HT1080 (cell line): Measurements from ENCODE around the gene B4GALT3. TPM values are rescaled to one million over a fixed set of nuclear protein-coding genes. Genes with fewer than 3 reads are reported as not detected.

ENCODE experiments used
- DNase-seq: peaks from one replicate; pipeline ENCODE4 v3.0.0-alpha.2; 2015; ENCODE audit warnings: low read depth
- total RNA-seq: library from RNA; depleted of rRNA; stranded (reverse); fragments of >200 nt; shearing (Covaris generic); gene quantifications from 2 replicates; pipeline ENCODE4 v1.2.3, GENCODE V29; 2014

Gene B4GALT3
- total RNA-seq, 1 experiment from 2014 or later, result 89.1 TPM

DNA sequence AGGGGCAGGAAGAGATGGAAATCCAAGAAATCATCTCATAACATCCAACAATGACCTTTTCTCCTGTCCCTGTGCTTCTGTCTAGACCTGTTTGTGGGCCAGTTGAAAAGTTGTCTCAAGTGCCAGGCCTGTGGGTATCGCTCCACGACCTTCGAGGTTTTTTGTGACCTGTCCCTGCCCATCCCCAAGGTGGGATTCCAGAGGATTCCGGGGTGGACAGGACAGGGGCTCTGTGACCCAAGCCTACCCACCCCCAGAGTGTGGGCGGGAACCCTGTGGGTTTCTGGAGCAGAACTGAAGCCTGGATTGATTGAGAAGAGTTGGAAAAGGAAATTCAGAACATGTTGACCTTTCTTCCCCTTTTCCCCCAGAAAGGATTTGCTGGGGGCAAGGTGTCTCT lies 13.5 kb downstream of the B4GALT3 start:
- no peak for DNase-seq

DNA sequence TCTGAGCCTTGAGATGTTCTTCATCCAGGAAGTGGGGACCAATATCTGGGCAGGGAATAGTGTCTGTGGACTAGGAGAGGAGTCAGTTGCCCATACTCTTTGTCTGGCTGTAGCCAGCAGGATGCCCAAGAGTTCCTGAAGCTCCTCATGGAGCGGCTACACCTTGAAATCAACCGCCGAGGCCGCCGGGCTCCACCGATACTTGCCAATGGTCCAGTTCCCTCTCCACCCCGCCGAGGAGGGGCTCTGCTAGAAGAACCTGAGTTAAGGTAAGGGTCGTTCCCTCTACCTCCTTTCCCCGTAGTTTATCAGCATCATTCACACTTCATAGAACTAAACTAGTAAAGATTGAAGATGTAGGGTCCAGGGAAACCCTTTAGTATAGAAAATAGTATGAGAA lies 14.5 kb downstream of the B4GALT3 start:
- DNase-seq, result no peak

DNA sequence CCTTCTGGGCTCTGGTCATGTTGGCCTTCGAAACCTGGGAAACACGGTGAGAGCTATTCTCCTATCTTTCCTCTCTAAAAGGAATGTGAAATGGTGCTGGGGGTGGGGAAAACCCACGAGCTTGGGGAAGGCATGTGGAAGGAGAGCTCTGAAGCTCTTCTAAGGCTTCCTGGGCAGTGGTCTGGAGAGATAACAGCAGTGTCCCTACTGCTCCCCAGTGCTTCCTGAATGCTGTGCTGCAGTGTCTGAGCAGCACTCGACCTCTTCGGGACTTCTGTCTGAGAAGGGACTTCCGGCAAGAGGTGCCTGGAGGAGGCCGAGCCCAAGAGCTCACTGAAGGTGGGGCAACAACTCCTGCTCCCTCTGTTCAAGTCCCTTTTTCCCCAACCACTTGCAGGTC lies 15.3 kb downstream of the B4GALT3 start:
- DNase-seq, result no peak

DNA sequence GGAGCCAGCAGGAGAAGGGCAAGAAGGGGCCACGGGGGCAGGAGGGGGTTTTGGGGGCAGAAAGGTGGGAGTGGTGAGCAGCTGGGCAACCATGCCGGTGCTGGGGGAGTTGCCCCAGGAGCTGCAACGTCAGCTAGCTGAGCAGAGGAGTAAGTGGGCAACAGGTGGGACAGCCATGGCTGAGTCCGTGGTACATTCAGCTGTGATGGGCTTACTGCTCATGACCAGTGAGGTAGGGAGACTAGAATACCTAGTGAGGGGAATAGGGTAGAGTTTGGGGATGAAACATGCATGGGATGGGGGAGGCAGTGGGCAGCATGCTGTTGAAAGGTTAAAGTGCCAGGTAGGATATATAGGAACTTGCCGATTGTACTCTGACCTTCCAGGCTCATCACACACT lies 15.7 kb downstream of the B4GALT3 start:
- no peak for DNase-seq

DNA sequence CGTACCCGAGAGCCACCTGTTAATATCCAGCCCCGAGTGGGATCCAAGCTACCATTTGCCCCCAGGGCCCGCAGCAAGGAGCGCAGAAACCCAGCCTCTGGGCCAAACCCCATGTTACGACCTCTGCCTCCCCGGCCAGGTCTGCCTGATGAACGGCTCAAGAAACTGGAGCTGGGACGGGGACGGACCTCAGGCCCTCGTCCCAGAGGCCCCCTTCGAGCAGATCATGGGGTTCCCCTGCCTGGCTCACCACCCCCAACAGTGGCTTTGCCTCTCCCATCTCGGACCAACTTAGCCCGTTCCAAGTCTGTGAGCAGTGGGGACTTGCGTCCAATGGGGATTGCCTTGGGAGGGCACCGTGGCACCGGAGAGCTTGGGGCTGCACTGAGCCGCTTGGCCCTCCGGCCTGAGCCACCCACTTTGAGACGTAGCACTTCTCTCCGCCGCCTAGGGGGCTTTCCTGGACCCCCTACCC lies 16.6 kb downstream of the B4GALT3 start:
- DNase-seq, result no peak

DNA sequence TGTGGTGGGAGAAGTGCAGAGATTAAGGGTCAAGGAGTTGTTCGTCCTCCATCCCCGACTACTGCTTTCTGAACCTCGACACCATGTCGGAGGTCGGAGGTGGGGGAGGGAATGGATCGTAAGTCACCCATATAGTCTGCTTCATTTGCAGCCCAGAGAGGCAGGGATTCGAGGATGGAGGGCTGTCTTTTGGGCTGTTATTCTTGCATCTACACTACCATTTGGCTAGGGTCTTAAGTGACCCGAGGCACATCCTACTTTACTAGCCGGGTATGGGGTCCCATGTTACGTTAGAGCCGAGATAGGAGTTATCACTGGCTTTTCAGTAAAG lies 17.4 kb downstream of the B4GALT3 start:
- no peak for DNase-seq

DNA sequence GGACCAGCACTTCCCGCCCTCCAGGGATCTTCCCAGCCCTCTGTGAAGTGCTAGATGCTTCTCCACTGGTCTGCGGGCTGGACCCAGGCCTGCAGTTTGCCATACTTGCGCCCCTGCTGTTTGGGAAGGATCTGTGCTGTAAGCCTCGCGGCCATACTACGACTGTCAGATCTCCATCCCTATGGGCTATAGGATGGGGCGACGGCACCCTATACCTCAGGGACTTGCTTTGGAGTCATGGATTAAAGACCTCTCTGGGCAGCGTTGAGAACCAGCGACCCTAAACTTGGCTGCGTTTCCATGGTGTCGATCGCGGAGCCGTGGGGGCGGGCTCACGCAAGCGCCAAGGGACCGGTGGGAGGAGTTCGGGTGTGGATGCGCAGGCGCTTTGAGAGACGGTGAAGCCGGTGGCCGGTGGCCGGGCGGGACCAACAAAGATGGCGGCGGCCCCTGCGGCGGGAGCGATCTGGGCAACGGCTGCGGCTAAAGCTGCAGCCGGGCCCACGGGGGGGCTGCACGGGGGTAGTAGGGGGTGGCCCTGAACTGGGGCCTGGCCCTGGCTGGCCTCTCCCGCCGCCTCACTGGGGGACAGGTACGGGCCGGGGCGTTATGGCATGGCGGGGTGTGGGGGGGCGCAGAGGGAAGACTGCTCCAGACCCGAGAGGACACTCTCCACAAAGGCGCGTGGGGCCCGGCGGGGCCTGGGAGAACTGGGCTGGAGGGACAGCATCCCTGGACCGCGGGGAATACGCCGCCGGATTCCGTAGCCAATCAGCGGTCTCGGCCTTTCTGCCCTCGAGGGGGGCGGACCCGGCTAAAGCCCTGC lies 18.0 kb downstream of the B4GALT3 start, which contains the start of gene USP21:
USP21 (plus strand) TSS at position 414 of the 826 bp plus-strand sequence. CDS start 1,141 bp downstream, outside the sequence.
- DNase-seq, result peak; percentile 78

DNA sequence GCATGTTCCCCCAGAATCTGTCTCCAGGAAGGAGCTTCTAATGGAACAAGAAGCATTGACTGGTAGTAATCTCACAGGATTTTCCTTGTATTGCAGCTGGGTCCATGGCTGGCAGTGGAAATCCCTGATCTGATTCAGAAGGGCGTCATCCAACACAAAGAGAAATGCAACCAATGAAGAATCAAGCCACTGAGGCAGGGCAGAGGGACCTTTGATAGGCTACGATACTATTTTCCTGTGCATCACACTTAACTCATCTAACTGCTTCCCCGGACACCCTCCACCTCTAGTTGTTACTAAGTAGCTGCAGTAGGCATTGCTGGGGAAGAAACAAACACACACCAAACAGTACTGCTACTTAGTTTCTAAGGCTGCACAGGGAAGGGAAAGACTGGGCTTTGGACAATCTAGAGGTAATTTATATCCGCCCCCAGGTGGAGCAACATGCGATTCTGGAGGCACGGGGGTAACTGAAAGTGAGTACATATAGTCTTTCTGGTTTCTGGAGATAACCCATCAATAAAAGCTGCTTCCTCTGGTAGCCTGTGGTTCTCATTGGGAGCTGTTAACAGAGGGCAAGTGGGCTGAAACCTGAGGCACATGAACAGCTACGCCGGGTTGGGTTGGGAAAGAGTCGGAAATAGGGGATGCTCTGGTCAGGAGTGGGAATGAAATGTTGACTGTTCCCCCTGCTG lies 18.8 kb downstream of the B4GALT3 start:
- no peak for DNase-seq

DNA sequence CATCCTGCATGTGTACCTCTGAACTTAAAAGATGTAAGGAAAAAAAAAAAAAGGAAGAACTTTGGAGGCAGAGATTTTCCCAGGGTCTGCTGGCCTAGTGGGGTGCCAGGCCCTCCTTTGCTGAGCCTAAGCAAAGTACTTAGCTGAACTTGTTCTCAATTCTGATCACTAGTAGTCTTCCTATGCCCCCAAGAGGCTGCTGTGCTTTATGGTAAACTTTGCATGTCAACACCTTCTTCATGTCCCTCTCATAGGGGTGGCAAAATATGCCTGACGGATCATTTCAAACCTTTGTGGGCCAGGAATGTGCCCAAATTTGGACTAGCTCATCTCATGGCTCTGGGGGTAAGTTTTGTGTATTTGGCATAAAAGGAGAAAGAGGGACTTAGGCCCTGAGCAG lies 19.4 kb downstream of the B4GALT3 start:
- no peak for DNase-seq

DNA sequence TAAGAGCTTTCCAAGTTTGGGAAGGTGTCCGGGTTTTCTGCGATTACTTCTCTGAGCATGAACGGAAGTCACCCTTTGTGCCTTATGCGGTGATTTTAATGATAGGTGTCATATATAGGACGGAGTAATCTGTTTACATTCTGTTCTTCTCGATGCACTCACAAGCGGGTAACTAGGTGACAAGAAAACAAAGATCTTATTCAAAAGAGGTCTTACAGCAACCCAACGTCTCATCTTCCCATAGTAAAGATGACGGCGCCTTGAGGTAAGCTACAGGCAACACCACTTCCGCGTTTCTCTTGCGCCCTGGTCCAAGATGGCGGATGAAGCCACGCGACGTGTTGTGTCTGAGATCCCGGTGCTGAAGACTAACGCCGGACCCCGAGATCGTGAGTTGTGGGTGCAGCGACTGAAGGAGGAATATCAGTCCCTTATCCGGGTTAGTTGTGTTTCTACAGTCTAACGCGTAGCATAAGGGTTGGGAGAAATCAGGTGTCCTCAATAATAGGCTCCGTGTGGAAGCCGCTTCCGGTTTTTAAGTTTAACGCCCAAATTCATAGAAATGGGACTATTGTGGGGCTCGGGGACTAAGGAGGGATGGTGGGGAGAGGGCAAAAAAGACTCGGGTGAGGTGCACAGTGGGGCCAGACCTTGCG lies 23.5 kb downstream of the B4GALT3 start, which contains the start of gene UFC1:
UFC1 (plus strand) TSS at position 297 of the 656 bp plus-strand sequence; CDS start at position 317, 20 bp downstream.
- peak; percentile 86 for DNase-seq

DNA sequence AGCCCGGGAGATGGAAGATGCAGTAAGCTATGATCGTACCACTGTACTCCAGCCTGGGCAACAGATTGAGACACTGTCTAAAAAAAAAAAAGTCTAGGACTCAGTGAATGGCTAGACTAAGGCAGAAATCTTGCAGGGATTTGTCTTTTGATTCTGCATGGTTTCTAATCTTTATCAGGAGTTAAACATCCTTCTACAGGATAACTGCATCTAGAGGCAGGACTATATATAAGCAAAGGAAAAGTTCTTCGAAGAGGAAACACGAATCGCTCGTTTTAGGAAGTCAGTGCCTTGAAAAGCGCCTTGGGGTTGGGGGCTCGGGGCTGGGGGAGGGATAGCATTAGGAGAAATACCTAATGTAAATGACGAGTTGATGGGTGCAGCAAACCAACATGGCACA lies 24.1 kb downstream of the B4GALT3 start:
- DNase-seq, result no peak

DNA sequence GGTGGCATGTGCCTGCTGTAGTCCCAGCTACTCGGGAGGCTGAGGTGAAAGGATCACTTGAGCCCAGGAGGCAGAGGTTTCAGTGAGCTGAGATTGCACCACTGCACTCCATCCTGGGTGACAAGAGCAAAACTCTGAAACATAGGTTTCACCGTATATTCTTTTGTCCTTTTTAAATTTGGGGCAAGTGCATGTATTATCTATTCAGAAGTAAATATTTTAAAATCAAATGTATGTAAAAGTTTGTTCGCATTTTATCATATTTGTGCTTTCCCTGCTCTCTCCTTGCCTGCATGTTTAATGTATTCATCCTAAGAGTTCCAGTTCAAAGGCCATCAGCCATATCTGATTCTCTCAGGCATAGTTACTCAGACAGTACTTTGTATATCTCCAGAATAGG lies 31.5 kb downstream of the B4GALT3 start:
- no peak for DNase-seq

DNA sequence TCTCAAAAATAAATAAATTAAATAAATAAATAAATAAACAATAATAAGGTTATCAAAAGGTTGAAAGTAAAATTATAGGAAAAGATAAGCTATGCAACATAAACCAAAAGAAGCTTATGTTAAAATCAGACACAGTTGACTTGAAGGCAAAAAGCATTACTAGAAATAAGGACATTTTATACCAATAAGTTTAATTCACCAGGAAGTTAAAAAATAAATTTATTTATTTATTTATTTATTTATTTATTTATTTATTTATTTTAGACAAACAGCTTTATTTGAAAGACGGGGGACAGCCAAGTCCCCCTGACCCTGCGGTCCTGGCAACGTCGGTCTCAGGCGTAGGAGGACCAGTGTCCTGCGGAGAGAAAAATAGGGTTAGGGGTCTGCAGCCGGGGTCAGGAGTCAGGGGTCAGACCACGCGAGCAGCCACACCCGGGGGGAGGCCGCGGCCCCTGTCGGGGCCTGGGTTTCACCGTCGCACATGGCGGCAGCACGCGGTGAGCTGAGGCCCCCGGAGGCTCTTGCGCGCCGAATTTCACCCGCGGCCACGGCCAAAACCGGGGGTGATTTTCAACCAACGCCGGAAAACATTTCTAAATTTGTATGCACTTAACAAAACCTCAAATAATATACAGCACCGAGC lies 36.4 kb downstream of the B4GALT3 start:
- no peak for DNase-seq

DNA sequence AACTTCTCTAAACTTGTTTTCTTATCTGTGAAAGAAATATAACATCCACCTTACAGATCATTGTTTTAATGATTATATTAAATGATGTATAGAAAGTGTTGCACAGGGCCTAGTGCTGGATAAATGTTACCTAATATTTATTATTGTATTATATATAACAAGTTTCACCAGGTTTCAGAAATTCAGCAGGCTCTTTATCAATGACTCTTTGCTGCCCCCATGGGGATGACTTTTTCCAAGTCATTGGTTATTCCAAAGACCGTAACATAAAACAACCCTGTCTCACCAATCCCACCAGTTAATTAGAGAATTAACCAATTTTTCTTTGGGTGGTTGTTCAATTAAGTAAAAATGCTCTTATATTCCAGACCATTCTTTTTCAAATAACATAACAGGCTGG lies 37.5 kb downstream of the B4GALT3 start:
- peak; percentile 48 for DNase-seq

DNA sequence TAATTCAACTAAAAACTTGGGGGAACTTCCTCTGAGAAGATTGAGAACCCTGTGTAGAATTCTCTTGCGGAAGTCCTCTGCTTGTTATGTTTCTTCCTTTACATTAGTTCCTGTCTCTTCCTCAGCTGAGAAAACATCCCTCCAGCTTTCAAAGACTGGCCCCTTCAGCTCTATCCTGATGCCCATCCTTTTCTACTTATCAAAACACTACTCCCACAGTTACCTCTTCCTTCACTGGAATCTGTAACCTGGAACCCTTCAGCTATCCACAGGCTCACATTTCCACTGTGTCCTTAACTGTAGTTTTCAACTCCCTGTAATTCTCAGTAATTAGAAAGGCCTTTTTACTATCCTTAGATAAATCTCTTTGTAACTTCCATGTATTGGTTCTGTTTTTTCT lies 38.9 kb downstream of the B4GALT3 start:
- no peak for DNase-seq

DNA sequence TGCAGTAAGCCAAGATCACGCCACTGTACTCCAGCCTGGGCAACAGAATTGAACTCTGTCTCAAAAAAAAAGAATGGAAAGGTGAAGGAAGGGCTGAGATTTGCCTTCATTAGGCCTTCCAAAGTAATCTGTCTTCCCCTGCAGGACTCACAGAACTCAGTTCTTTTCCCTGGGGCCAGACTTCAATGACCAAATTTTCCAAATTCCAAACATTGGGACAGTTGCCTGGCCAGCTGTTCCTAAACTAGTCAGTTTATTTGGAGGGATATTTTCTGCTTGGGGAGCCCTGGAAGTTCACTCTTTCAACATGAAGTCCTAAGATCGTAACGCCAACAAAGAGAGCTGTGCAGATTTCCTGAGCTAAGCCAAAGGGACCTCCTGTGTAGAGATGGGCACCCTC lies 39.4 kb downstream of the B4GALT3 start:
- no peak for DNase-seq

DNA sequence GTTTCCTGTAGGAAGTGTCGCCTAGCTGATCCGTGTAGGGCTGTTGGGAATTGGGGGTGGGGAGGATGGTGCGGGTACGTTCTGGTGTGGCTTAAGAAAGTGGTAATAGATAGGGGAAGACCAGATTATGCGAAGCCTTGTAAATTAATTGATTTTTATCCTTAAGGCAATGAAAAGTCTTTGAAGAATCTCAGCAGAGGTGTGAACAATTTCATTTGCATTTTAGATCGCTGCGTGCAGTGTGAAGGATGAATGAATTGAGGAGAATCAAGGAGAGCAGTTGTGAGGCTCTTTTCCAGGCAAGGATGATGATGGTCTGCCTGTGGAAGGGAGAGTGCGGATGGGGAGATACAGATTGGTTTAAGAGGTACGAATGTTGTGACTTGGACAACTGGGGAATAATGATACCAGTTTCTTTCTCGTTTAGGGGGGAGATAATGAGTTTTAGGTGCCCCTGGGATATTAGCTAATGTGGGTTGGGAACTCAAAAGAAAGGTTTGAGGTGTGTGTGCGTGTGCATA lies 44.0 kb downstream of the B4GALT3 start:
- no peak for DNase-seq

DNA sequence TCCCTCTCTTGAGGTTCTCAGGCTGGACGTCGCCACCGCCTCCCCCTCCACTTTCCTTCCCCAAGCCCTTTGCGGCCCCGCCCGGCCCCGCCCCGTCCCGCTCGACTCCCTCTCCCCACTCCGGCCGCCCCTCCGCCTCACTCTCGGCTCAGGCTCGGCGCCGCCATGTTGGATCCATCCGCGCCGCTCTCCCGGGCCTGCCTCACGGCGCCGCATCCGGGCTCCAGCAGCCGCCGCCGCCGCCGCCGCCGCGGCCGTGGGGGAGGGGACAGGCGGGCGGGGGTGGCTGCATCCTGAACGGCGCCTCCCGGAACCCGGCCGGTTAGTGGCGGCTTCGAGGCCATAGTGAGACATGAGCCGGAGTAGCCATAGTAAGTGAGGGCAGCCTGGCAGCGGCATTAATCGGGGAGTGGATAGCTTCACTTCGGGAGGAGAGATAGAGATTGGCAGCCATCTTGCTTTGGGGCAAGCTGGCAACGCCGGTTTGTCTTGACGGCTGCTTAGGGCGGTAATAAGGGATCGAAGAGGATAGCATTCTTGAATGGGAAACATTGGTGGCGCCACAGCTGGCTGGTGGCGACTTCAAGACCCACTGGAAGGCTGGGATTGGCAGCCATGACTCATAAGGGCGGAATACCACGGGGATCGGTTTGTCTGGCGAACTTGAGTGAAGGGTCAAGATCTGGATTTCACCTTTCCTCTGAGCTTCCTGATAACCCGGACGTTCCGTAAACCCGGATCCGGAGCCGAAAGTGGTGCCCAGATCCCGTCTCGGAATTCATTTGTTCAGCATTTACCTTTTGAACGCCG lies 44.7 kb downstream of the B4GALT3 start, which contains the start of gene DEDD:
DEDD (minus strand) TSS at position 258 of the 810 bp plus-strand sequence. CDS start 8,205 bp downstream, outside the sequence.
- peak; percentile 99 for DNase-seq

DNA sequence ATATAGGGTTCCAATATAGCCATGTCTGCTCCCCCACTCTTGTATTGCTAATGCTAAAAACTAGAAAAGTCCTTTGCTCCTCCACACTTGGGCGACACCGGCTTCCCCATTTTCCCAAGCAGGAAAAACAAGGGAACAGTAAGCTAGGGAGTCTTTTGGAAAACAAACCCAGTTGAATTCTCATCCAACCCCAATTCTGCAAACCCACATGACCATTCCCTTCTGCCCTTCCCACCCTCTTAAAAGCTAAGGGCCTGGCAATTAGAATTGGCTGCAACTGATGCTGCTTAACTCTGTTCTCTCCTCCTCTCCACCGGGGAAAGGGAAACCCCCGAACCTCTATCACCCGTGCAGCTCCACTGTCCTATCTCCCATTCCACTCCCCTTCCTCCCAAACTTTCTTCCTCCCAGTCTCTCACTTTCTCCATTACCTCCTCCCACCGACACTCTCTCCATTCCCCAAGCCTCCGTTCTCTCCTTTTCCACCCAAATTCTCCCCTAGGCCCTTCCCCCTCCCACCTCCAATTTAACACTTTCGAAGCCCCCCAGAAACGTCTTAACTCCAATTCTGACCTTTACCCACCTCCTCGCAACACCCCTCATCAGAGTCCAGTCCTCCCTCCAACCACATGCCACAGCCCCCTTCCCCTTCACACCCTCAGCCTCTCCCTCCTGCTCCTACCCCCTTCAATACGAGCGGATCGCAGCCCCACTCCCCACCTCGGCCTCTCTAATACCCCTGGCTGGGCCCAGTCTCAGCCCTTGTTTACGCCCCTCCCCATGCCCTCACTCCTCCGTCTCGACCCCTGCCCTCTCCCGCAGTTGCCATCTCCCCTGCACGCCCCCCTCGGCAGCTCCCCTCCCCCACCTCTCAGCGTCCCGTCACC lies 45.5 kb downstream of the B4GALT3 start:
- DNase-seq, result peak; percentile 6
